NB4 (cell line): ENCODE results near the gene MAP4K1.

Source experiments
- CTCF ChIP-seq: IDR thresholded peaks from one replicate; pipeline ENCODE4 v1.5.1; 2012; ENCODE audit warnings: low read depth, low read length
- MAX ChIP-seq: IDR thresholded peaks from 2 replicates; pipeline ENCODE4 v1.6.1; 2011; ENCODE audit warnings: low read depth, low read length
- MYC ChIP-seq: IDR thresholded peaks from 2 replicates; pipeline ENCODE4 v1.6.1; 2011; ENCODE audit warnings: low read depth, low read length

GRCh38 chr19:38561658-38562057 is 56.1 kb downstream of the MAP4K1 start:
- TF ChIP-seq CTCF (no peak), MAX (no peak), MYC (no peak)
